Kidney (tissue), 14 donors: ENCODE data around the gene ZNF148. TPM values are rescaled to one million over a fixed set of nuclear protein-coding genes. Genes with fewer than 3 reads are reported as not detected.
A peak's percentile ranks its signal among the peaks of the same experiment; 100 is the strongest.

ENCODE experiments used
- DNase-seq, 5 donors: peaks; one replicate each; pipeline ENCODE4 v3.0.0-alpha.2; 2013 to 2020
- FAIRE-seq: peaks from 2 replicates; lab custom pipeline; 2012; peaks lifted over from hg19 to GRCh38; lab: Jason Lieb, UNC
- H3K27ac ChIP-seq, 2 donors: one replicate each; pipeline ENCODE4 v1.7.0; 2013; ENCODE audit warnings: low read depth in 2 of 2, low read length in 2 of 2, inconsistent platforms in 1 of 2
- H3K27me3 ChIP-seq: one replicate; pipeline ENCODE4 v1.7.1; 2013; ENCODE audit warnings: low read length, inconsistent platforms; ENCODE audit not compliant: control insufficient read depth, insufficient read depth
- H3K36me3 ChIP-seq, 3 donors: one replicate each; pipeline versions ENCODE4 v1.7.0 to v1.7.1; 2013; ENCODE audit warnings: low read length in 3 of 3, control low read depth in 1 of 3, inconsistent platforms in 1 of 3; ENCODE audit not compliant: insufficient read depth in 3 of 3, control insufficient read depth in 2 of 3
- H3K4me1 ChIP-seq, 3 donors: one replicate each; pipeline versions ENCODE4 v1.7.0 to v1.7.1; 2013; ENCODE audit warnings: low read length in 3 of 3, inconsistent platforms in 1 of 3, low read depth in 1 of 3; ENCODE audit not compliant: control insufficient read depth in 2 of 3, insufficient read depth in 2 of 3
- H3K4me3 ChIP-seq, 3 donors: one replicate each; pipeline versions ENCODE4 v1.7.0 to v1.8.1; 2013; ENCODE audit warnings: low read length in 3 of 3, control low read depth in 1 of 3, inconsistent platforms in 1 of 3
- H3K9ac ChIP-seq, 3 donors: one replicate each; pipeline versions ENCODE4 v1.7.0 to v1.7.1; 2013; ENCODE audit warnings: low read length in 3 of 3, control low read depth in 1 of 3, inconsistent platforms in 1 of 3
- H3K9me3 ChIP-seq, 3 donors: one replicate each; pipeline versions ENCODE4 v1.7.0 to v1.7.1; 2013; ENCODE audit warnings: low read length in 3 of 3, control low read depth in 1 of 3, inconsistent platforms in 1 of 3; ENCODE audit not compliant: control insufficient read depth in 2 of 3, insufficient read depth in 1 of 3
- CTCF ChIP-seq: IDR thresholded peaks from 3 replicates; pipeline ENCODE4 v1.5.1; 2012; ENCODE audit warnings: mild to moderate bottlenecking, moderate library complexity, borderline replicate concordance; ENCODE audit not compliant: insufficient read depth; ENCODE audit errors: extremely low read depth
- intact Hi-C: fragments of 100-400 bp; cut with DNase I; formaldehyde crosslinking; loops from one replicate; pipeline ENCODE4 v1.11.1; 2022
- polyA plus RNA-seq: library from polyadenylated mRNA; stranded (reverse); fragments of 350-450 nt; fragmentation: Illumina TruSeq; extraction: RNeasy Lipid Tissue Mini Kit (QIAGEN cat#74804); gene quantifications from one replicate; pipeline ENCODE4 v1.2.3, GENCODE V29; 2014; ENCODE audit warnings: low read depth, low replicate concordance; ENCODE audit not compliant: insufficient read depth
- total RNA-seq: library from RNA; stranded (reverse); fragmentation: NEBNext Ultra II Directional; extraction: Animal tissue kit (Norgen Biotek cat#: 25700); gene quantifications from one replicate; pipeline ENCODE4 v1.2.1, GENCODE V29; 2021
- donor health status: control.
- donor health status: control.
- donor health status: control.
- donor health status: control.
- donor health status: control.
- donor health status: DM: yes; HTN: yes; CAD: no.
- donor health status: Normal renal cell carcinoma (clear cell type).

Gene ZNF148
- total and polyA plus RNA-seq, 2 donors from 2014 or later, result 5.4 to 74.4 TPM

GRCh38 chr3:125213946-125214542 lies 161.1 kb downstream of the ZNF148 start:
- Histone ChIP-seq H3K4me1 (peaks cover 0 to 3% (median 0%) of the 10 kb centered on the region in 3 donors), H3K27me3 (peaks cover 3% of the 10 kb centered on the region), H3K36me3 (no peaks in the 10 kb centered on the region), H3K27ac (no peak overlapping the region), H3K9ac (no peak overlapping the region), H3K4me3 (no peak overlapping the region), H3K9me3 (no peaks in the 10 kb centered on the region)
- no peak for DNase-seq
- intact Hi-C loops, result no loop called here
- no peak for TF ChIP-seq CTCF
- FAIRE-seq, result no peak

DNA sequence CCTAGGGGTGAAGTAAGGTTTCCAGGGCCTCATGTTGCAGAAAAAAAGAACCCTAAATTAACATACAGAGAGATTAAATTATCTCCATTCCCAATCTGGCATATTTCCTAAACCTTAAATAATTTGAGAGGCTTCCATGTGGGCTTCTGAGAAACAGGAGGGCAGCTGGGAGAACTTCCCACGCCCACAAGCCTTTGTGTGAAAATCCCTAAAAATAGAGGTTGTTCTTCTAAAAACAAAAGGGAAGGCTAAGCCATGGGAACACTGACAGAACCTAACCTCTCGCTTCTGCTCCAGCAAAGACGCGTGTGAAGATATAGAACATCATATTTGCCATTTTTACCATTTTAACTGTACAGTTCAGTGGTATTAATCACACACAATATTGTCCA lies 161.8 kb downstream of the ZNF148 start:
- Histone ChIP-seq H3K9me3 (no peaks in the 10 kb centered on the region), H3K36me3 (no peaks in the 10 kb centered on the region), H3K4me1 (peaks cover 0 to 3% (median 0%) of the 10 kb centered on the region in 3 donors), H3K9ac (no peak overlapping the region), H3K4me3 (peak overlapping the region in 1 of 3 donors; percentile 55), H3K27ac (no peak overlapping the region), H3K27me3 (peaks cover 3% of the 10 kb centered on the region)
- intact Hi-C loops, result no loop called here
- DNase-seq, result no peak
- no peak for TF ChIP-seq CTCF
- FAIRE-seq, result no peak

- intact Hi-C loops, result no loop called here
- no peaks in the 10 kb centered on the region for H3K36me3 ChIP-seq
- FAIRE-seq, result no peak
Measured at GRCh38 chr3:125212509-125213363, 162.4 kb downstream of the ZNF148 start, which contains the start of gene SLC12A8. SLC12A8 (minus strand) TSS chr3:125212748; CDS start chr3:125211349, 1,399 bp downstream.

More at GRCh38 chr3:125212509-125213363, 162.4 kb downstream of the ZNF148 start, which contains the start of gene SLC12A8:
- H3K27me3 ChIP-seq, result peaks cover 3% of the 10 kb centered on the region
- H3K4me1 ChIP-seq, result peaks cover 0 to 3% (median 0%) of the 10 kb centered on the region in 3 donors
- peak within 1 kb of the TSS; percentile 6 to 55 (median 47) for H3K4me3 ChIP-seq
- no peak within 1 kb of the TSS for H3K27ac ChIP-seq
- H3K9ac ChIP-seq, result peak within 1 kb of the TSS in 1 of 3 donors; percentile 65
- no peaks in the 10 kb centered on the region for H3K9me3 ChIP-seq
- TF ChIP-seq CTCF, result no peak
- DNase-seq, result peak in 4 of 5 donors; percentile 22 to 75 (median 50)
